A549 treated with Hydrocortisone at 1 μM for 4 hours (cell line): ENCODE data around the gene CD1B. TPM values are rescaled to one million over a fixed set of nuclear protein-coding genes. Genes with fewer than 3 reads are reported as not detected.

ENCODE experiments used
- total RNA-seq: library from RNA; stranded (reverse); fragments of 200-300 nt; extraction: Qiagen RNA extraction; gene quantifications from 5 replicates; pipeline ENCODE4 v1.2.3, GENCODE V29; 2022

Gene CD1B
- not detected in 5 replicates for total RNA-seq

DNA sequence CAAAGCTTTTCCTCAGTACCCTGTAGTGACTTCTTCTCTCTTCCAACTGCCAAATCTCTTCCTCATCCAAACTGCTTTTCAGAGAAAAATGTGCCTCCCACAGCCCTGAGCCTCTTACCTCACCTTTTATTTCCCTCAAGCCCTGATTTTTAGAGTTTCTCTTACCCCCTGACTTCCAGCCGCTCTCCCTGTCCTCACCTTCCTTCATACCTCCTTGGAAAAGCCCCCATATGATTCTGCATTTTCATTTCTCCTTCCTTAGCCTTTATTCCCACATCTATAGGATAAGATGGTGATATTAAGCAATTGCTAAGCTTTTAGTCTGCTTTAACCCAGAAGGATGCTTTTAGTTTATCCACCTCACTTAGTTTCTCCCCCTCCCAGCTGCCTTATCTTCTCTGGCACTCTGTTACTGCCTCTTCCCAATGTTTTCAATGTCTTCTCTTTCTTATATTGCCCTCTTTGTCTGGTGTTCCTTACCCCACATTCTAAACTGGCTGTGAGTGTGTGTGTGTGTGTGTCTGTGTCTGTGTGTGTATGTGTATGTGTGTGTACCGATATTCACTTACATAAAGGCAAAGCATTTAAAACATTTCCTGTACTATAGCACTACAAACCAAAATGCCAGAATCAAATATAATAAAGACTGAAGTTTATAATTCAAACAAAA is at the start of gene CD1B:
CD1B (minus strand) TSS at position 51 of the 670 bp plus-strand sequence. CDS start 108 bp downstream, outside the sequence.

DNA sequence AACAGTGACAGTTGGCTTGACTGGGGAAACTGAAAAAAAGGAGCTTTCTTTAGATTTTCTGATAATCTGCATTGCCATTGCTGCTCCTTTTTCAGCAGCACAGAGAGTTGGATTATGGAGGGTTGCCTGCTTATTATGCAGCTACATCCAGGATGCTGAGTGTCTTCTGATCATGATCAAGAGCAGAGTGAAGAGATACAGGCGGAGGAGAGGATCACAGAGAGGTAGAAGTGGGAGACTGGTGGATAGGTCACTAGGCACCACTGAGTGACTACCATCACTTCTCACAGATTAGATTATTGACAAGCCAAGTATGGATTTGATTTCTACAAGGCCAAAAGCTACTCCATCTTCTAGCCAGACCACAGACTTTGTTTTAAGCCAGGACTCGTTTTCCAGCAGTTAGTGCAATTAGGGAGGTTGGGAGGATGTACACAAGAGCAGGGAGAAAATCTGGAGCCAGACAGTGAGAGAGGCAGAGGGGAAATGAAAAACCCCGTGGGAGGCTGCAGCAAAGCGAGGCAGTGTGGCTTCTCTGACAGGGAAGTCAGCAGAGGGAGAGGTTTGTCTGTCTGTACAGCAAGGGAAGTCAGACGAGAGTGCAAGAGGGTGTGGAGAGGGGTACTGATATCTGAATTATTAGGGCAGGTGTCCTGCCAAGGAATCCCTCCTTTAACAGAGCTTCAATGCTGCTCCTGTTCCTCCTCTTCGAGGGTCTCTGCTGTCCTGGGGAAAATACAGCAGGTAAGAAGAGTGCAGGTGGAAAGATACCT is 22.2 kb upstream of the CD1B start, which contains the start of gene CD1E:
CD1E (plus strand) TSS at position 592 of the 773 bp plus-strand sequence; CDS start at position 687, 95 bp downstream.

DNA sequence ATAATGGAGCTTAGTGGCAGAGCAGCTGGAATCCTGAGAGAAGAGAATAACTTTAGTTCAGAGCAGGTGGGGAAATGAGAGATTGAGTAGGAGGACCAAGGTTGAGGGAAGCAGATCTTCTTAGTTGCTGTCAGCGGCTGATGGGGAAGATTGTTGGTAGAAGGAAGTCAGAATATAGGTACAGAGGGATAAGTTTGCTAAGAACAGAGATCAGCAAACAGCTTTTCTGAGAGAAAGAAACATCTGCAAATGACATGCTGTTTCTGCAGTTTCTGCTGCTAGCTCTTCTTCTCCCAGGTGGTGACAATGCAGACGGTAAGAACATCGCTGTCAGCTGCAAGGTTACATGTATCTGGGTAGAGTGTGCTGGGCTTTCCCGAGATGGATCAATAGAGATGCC is 41.5 kb downstream of the CD1B start, which contains the start of gene CD1C:
CD1C (plus strand) TSS at position 113 of the 400 bp plus-strand sequence; CDS start at position 255, 142 bp downstream.

Other genes with a start within 250 kb of the CD1B start
- gene CD1D, start 150.6 kb downstream of the CD1B start, total RNA-seq = 0.05 to 0.08 TPM (median 0.07 TPM) in 4 of 5 replicates, not detected in the other
- not detected in 5 replicates for gene CD1A, start 77.1 kb downstream of the CD1B start, total RNA-seq
- not detected in 5 replicates for gene CD1C, start 41.6 kb downstream of the CD1B start, total RNA-seq
- not detected in 5 replicates for gene CD1E, start 22.4 kb upstream of the CD1B start, total RNA-seq
- not detected in 5 replicates for gene OR10T2, start 67.9 kb upstream of the CD1B start, total RNA-seq
- gene OR10K2, start 94.7 kb upstream of the CD1B start, total RNA-seq = not detected in 5 replicates
- not detected in 5 replicates for gene OR10K1, start 130.3 kb upstream of the CD1B start, total RNA-seq
- not detected in 5 replicates for gene OR10R2, start 140.7 kb upstream of the CD1B start, total RNA-seq
- gene OR6Y1, start 222.9 kb upstream of the CD1B start, total RNA-seq = not detected in 5 replicates
- gene OR6P1, start 239.0 kb upstream of the CD1B start, total RNA-seq = not detected in 5 replicates
- not detected in 5 replicates for gene OR10X1, start 248.4 kb upstream of the CD1B start, total RNA-seq